RPMI8226 (cell line): ENCODE measurements around the gene MYO1E.
"Not testable (repeated sequence)": the region's sequence is repeated elsewhere in the genome, so short reads cannot be mapped to it uniquely, and the experiment has no call there.

Experiments
- DNase-seq: peaks from one replicate; pipeline ENCODE4 v3.0.0-alpha.2; 2015

Gene MYO1E

DNA sequence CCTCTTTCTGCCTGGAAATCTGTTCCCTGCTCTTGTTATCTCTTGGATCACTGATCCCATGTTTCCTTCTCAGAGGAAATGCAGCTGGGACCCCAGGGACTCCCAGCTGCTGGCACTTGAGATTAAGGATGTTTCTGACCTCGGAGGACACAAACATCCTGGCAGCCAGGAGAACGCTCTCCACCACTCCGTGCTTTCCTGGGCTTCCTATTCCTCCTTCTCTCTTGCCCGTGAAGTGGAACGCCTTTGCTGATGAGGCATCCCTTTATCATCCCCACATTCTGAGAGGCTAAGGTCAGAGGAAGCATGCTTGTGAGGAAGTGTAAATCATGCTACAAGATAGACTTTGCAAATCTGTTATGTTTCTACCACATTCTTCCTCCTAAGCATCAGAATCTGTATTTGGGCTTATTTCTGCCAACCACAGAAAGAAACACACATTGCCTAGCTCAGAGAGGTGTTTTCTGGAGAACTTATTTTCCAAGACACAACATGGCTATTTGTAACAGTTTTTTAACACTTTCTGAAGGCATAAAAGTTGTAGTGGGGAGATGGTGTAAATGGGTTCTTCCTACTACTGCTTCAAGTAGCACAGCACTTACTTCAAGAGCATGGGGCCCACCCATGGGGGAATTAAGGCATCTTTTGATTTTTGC is 191.6 kb downstream of the MYO1E start:
- DNase-seq, result no peak

DNA sequence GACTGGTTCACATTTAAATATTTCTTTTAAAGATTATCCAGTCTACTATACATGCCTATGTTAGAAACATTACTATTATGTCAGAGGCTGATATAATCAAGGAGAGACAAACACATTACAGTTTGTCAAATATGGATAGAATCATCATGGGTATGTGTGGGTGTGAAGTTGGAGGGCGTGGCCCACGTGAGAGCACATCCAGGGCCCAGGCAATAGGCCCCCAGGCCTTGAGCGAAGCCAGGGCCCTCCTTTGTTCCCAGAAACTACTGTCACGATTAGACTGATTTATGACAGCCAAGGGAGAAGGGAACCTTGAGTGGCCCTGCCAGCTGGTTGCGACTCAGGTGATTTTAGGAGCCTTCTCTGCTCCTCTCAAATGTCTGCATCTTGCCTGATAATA is 193.0 kb downstream of the MYO1E start:
- DNase-seq, result no peak

DNA sequence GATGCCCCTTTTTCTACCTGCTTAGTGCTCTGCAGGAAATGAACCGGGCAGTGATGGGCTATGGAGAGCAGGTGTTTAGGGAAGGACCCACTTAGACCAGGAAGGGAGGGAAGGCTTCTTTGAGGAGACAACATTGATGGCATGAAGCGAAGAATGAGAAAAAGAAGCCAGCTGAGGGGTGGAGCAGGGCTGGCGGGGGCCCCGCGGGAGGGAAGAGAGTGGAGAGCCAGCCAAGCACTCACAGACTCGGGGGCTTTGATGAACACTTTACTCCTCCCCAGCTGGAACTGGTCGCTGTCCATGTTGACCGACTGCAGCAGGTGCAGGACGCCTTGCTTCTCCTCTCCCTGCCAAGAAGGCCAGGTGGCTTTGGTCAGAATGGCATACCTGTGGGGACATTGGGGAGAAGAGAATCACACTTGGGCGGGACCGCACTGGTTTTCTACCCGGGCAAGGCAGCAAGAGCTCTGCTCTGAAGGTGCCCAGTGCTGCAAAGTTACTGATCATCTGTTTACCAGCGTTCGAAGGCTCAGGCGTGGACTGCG is 194.4 kb downstream of the MYO1E start:
- peak; percentile 86 for DNase-seq

DNA sequence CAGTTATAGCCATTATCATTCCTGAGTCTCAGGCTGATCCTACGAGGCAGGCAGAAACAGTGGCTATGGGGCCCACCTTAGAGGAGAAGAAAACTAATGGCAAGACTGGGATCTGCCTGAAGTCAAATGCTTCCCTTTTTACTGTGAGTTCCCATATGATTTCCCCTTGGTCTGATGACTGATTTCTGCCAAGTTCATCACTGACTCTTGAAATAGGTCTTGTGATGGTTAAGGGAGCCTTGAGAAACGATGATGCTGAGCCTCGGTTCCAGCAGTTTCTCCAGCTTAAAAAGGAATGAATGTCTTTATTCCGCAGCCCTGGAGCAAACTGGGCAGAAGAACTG is 195.4 kb downstream of the MYO1E start:
- DNase-seq, result no peak

DNA sequence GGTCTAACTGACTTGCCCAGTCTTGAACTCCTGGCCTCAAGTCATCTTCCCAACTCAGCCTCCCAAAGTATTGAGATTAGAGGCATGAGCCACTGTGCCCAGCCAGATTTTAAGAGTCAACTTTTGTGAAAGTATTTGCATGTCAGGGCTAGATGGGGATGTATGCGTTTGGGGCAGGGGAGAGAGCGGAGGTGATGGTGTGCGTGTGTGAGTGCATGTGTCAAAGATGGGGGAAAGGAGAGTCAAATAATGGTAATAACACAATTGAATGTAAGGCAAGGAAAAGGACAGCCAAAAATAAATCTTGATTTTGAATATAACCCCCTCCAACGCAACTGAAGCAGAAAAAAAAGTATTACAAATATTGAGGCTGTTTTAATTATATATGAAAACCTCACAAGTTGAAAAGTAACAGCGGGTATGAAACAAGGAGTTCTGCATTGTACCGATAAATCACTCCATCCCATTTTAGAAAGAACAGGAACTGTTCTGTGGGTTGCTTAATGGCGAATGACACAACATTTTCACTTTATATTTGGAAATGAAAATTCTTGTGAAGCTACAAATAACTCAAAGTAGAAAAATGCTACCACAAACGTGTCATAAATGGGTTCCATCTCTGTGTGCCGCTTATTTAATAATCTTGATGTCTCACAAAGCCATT is 195.9 kb downstream of the MYO1E start:
- no peak for DNase-seq

DNA sequence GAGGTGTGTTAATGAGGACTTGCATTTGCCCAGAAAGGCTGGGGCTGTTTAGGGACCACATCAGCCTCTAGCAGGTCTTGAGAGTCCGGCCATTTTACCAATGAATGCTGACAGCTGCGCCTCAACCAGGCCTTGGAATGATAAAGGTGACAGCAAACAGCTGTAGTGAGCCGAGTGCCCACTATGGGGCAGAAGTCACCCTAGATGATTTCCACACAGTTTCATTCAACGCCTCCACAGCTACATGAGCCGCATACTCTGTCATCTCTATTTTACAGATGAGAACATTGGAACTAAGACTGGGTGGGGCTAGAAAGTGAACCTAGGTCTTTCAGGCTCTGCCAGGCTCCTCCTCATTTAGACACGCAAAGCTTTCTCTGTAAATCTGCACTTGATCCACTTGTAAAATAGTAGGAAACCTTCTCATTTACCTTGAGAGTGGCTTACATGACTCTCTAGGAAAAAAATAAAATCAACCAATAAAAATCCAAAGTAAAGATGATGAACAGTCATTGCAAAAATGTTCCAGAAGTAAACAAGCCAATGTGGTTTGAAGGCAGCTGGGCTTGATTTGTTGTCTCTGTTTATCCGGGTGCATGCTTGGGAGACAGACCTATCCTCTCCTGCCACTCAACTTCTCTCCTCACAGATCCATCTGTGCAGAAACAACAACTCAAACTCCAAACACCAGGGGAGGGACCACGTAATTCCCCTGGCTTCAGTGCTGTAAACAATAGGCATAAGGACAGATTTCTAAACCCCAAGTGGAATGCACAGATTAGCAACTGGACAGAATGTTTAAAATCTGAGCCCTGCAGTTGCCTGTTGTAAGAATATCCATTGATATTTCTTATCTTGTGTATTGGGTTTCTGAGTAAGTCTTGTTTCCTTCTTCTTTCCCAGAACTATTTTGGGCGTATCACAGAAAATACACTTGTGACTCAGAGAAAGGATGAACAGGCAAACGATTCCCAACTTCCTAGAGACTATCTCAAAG is 197.5 kb downstream of the MYO1E start:
- DNase-seq, result peak; percentile 84

DNA sequence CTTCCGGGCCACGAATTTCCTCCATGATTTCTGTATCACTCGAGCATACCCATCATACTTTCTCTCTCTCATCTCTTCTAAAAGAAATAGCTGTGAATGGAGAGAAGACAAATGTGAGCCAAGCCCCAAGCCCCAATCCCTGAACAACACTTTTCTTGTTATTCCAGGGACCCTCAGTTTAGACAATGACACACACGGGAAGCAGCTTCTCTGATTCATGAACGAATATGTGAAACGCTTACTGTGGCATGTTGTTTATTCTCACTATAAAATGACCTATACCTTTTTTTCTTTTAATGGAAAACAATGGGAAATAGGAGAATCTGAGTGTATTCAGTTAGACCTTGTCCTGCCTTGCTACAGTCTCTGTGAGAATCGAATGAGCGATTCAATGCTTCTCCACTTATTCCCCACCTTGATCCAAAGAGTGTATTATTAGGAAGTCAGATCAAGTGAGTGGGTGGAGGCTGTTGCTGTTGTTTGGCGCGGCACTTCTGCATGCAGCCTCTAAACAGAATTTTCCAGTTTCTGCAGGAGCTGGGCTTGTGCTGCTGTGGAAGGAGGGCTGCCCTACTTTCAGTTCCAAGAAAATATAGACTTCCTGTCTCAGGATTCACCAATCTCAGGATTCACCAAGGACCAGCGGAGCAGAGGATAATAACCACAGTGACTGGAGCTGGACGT is 198.4 kb downstream of the MYO1E start:
- DNase-seq, result no peak

DNA sequence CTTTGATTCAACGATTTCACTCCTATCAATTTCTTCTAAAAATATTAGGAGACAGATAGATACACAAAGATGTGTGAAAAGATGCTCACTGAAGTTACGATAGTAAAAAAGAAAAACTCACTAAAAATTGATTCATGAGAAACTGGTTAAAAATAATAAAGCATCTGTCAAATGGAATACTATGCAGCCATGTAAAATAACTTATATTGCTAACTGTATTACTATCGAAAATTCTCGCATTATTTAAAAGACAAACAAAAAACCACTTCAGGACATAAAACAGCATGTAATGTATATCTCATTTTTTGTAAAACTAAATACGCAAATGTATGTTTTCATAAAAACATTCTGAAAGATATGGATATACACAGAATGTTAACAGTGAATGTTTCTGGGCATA is 199.5 kb downstream of the MYO1E start:
- DNase-seq, result no peak

DNA sequence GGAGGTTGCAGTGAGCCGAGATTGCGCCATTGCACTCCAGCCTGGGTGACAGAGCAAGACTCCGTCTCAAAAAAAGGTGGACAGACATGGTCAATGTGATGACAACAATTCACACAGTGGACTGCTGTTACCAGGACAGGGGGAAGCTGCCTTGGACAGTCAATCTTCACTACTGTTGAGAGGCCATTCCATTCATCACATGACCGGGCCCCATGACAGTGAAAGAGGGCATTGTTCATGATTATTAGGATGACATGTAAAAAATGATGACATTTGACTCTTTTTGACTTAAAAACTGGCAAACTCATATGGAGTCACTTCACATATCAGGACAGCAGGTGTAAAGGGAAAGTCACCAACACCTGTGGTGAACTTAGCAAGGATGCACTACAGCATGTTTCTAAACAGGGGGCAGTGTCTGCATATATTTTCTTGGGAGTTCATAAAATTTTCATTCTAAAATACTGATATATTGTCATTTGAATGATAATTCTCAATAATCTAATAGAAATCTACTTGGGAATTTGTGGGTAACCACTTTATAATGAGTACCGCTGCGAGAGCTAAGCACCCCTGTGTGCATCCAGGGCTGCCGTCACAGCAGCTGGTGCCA is 200.3 kb downstream of the MYO1E start:
- peak; percentile 36 for DNase-seq

DNA sequence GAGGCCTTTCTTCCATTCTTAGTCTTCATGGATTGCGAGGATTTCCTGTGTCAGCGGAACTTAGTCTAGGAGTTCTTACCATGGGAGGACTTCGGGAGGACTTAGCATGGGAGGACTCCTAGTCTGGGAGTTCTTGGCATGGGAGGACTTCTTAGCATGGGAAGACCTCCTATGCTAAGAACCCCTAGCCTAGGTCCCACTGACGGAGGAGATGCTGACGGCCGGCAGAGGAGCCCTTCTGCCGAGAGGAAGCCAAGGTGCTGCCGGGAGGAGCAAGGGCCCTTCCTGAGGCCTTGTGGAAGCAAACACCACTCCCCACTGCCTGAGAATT is 201.6 kb downstream of the MYO1E start:
- DNase-seq, result no peak

DNA sequence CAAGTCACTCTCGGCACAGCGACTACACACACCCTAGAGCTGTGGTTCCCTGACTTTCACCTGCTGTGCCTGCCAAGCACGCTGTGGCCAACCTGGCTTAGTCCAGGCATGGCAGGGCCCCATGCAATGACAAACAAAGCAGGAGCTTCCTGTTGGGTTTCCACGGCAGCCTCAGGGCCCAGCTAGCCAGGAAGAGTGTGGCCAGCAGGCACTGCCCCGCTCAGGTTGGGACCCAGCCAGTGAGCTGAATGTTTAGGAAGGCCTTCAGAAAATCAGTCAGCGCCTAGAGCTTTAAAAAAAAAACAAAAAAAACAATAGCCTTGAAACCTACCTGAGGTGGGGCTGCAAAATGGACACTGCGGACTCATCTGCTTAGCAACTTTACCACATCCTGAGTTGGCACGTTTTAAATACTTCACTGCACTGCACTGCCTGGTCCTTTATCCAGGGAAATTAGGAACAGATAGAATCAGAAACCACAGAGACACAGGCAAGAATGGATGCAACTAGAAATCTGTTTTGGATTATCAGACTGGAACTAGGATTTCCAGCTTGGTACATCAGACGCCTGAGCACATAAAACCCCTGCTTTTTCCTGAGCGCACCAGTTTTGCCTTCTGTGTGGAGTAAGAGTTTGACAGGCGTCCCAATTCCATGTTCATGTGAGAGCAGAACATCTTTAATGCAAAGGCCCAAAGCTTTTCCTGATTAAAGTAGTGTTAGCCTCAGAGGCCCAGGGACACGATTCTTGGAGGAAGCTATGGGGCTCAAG is 202.2 kb downstream of the MYO1E start:
- peak; percentile 15 for DNase-seq

DNA sequence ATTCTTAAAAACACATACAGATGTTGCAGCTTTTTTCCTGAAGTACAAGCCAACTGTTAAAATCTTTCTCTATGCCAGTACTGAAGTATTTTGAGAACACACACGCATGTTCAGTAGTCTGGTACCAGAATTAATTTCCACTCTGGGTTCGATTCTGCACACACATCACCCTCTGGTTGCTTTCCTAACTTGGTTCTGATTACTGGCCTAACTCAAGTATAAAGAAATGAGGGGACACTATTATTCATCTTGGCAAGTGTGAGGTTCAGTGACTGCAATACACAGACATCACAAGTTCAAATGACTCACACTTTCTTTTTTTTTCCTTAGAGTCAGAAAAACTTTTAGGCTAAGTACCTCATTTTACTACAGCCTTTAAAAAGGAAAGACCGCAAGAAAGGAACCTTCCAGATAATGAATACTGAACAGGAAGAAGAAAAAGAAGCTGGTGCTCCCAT is 203.4 kb downstream of the MYO1E start:
- DNase-seq, result no peak

DNA sequence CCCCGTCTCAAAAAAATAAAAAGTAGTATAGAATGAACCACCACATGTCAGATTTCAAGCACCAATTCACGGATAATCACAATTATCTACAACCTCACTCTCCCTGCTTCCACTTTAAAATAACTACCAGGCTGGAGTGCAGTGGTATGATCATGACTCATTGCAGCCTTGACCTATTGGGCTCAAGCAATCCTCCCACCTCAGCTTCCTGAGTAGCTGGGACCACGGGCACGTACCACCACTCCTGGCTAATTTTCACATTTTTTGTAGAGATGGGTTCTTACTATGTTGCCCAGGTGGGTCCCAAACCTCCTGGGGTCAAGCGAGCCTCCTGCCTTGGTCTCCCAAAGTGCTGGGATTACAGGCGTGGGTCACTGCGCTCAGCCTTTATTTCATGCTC is 204.1 kb downstream of the MYO1E start:
- no peak for DNase-seq

DNA sequence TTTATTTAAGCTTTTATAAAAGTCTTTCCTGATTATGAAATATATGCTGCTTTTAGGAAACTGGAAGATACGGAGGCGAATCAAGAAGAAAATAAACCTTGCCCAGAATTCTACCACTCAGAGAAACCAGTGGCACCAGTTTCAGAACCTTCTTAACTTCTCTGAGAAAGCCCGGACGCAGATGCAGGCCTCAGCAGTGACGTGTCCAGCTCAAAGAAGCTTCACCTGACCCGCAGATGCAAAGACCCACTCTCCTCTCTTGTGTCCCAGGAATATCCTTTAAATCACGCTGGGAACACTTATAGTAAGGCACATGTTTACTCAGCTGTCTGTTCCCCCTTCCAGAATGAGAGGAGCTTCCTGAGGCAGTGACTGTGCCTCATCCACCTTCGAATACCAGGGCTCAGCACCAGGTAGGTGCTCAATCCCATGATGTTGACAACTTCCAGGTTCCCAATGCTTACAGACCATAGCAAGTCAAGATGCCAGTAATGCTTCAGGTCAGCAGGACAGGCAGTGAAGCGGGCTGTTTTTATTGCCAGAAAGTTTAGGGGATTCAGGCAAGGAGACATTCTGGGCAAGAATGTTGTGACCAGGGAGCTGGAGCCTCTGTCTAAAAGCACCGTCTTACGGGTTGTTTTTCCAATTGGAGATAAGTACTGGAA is 205.9 kb downstream of the MYO1E start:
- DNase-seq, result no peak

DNA sequence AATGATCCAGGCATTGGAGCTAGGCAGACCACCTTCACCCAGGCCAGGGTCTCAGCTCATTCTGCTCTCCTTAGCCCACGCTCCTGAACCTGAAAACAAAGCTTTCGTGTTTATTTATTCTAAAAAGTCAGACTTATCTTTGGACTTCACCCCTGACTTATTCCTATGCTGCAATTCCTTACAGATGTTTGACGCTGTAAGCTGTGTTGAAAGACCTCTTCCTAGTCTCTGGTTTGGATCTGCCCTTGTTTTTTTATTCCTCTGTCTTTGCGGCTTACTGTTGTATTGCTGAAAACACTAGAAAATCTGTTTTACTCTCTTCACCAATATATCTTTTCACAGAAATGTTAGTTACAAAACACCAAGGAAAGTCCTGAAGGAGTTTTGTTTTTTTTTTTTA is 206.5 kb downstream of the MYO1E start:
- DNase-seq, result no peak

DNA sequence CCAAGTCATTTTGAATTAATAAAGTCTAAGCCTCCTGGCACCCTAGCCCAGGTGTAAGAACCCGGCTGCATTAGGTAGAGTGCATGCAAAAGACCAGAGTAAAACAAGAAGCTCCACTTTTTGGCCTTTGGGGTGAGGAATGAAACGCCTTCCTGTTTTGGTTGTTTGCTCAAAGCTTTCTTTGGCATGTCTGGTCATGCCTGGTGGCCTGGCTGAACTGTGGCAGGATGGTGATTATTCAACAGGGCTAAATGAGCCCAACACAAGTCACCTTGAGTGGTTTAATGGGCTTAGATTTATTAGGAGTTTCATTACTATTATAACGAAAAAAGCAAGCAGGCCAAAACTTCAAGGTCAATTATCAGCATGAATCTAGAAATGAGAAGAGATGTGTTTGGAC is 206.9 kb downstream of the MYO1E start:
- DNase-seq, result peak; percentile 31

DNA sequence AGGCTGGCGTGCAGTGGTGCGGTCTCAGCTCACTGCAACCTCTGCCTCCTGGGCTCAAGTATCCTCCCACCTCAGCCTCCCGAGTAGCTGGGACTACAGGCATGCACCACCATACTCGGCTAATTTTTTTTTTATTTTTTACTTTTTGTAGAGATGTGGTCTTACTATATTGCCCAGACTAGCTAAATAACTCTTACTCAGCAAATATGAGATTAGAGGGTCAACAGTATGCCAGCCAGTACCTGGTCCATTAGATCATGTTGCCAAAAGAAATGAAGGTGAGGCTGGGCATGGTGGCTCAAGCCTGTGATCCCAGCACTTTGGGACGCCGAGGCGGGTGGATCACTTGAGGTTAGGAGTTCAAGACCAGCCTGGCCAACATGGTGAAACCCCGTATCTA is 210.6 kb downstream of the MYO1E start:
- not testable (repeated sequence) for DNase-seq

DNA sequence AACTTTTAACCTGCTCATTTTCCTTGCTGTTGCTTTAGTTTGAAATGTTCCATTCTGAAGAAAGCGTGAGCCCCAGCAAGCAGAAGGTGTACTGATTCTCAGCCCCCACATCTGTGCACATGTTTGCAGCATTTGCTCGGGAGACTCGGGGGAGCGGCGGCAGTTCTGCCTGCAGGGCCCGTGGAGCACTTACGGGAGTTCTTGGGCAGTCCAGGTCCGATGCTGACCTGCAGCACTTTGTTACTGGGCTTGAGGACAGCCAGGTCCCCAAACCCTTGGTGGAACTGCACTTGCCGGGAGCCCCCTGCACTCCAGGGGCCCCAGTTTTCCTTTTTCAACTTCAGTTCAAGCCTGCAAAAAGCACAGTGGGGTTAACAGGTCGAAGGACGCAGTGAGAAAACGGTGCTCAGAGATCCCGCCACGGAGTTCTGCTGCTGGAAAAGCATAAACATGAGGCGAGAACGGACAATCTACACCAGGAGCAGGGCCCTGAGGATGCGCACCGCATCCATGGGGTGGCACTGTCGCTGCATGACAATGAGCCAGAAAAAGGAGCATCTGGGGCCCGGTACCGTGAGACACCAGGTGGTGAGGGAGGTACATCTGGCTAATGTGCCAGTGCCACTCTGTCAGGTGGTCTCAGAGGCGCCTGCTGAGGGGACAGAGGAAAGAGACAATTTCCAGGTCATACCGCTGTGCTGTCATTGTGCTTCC is 211.6 kb downstream of the MYO1E start:
- DNase-seq, result peak; percentile 79

DNA sequence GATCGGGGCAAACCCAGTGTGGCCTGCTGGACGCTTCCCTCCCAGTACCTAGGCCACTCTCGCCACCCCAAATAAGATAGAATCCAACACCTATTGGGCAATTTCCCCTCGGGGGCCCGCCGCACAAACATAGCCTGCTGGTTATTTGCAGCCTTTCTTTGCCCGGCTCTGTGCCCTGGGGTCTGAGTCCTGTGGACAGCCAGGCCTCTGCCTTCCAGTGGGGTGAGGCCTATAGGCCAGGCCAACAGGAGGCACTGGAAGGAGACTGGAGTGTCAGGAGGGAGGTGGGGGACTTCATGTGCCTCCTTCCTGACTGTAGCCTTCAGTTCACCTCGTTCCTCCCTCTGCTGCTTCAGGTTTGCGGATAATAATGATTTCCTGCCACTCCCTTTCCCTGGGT is 213.5 kb downstream of the MYO1E start:
- no peak for DNase-seq

DNA sequence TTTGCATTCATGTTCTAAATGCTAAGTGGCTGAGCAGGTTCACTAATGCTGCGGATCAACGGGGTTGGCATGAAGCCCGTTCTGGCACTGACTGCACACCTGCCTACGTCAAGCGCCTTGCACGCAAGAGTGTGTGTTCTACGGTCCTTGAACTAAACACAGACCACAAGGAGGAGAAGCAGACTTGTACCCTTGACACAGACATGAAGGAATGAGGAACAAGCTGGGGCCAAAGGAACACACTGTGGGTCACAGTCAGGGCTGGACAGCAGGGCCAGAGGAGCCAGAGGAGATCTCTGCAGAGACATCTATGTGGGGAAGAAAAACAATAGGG is 214.0 kb downstream of the MYO1E start:
- no peak for DNase-seq
